GM12891 (cell line): ENCODE results near the gene PUM1.

Experiments
- POLR2A ChIP-seq: IDR thresholded peaks from 2 replicates; pipeline ENCODE4 v1.6.1; 2011; ENCODE audit warnings: low read depth, low read length, control low read depth
- POLR2AphosphoS5 ChIP-seq: IDR thresholded peaks from 2 replicates; pipeline ENCODE4 v1.6.1; 2011; ENCODE audit warnings: low read depth, low read length, control low read depth
- POU2F2 ChIP-seq: IDR thresholded peaks from 2 replicates; pipeline ENCODE4 v1.6.1; 2011; ENCODE audit warnings: low read depth, mild to moderate bottlenecking, control low read depth, low read length, moderate library complexity
- SPI1 ChIP-seq: IDR thresholded peaks from 2 replicates; pipeline ENCODE4 v1.6.1; 2011; ENCODE audit warnings: low read depth, low read length, control low read depth
- TAF1 ChIP-seq: IDR thresholded peaks from 2 replicates; pipeline ENCODE4 v1.6.1; 2011; ENCODE audit warnings: low read depth, low read length, control low read depth

GRCh38 chr1:31054958-31055481 is 10.5 kb downstream of the PUM1 start:
- TF ChIP-seq POLR2AphosphoS5 (no peak), POLR2A (no peak), SPI1 (no peak), TAF1 (no peak), POU2F2 (no peak)
